Cerebellar nuclear complex (tissue), 1 donor: ENCODE data around the gene FHIT.
"Not testable (repeated sequence)": the region's sequence is repeated elsewhere in the genome, so short reads cannot be mapped to it uniquely, and the experiment has no call there.

Experiments
- DNase-seq, 2 experiments: peaks; one replicate each; lab custom pipeline; 2025; lab: John Stamatoyannopoulos, UW

The FHIT gene

DNA sequence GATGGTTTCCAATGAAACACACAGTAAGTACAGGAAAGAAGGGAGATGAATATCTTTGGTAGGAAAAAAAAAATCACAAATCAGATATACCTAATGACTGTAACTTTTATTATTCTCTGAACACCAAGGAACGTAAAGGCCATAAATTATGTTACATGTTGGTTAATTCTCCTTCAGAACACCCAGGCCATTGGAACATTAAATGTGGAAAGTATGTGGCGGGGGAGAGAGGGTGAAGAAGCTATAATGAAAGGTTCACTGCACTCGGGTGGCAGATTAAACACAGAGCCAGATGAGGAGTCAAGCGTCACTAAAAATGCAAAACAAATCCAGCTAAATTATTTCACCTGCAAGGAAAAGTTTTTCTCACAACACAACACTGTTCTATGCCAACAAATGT, 193.8 kb downstream of the FHIT start:
- DNase-seq: no peak

DNA sequence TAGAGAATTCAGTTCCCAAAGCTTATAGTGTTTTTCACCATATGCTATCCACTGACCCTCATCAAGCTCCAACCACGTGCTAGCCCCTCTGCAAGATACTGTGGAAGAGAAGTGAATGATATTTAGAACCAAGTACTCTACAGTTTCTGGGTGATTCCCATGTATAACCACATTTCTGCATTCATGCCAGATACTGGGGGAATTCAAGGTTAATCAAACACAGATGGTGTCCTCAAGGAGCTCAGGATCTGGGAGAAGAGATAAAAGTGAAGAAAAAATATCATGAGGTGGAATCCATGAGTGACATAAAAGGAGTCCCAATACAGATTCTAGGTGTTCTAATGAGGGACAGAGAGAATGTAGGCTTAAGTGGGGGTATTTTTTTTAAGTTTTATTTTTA, 195.8 kb downstream of the FHIT start:
- no peak for DNase-seq

DNA sequence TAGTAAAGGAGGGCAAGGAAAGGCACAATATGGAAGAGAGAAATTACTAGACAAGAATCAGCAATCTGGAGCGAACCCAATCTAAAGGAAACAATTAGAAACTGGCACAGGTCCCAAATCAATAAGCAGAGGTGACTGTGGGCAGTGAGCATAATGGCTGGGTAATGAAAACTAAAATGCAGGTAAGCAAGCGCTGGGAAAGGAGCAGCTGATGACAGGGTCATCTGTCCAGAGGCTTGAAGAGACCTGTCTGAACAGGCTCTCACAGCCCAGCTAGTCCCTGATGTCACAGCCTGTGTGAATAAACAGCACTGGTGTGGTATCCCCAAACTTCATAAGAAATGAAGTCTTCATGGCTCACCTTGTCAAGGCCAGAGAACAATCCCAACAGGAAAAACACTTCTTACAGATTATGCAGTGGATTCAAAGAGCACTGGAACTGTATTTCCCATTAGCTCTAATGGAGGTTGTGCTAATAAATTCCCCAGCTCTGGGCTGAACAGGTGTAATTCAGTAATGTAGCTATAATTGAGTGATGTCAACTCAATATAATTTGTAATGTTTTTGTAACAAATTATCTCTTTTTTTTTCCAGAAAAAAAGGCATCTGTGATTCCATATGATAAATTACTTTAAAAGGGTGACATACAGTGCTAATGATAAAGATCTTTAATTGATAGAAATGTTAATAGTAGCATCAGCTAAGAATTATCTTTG, 197.3 kb downstream of the FHIT start:
- no peak for DNase-seq

DNA sequence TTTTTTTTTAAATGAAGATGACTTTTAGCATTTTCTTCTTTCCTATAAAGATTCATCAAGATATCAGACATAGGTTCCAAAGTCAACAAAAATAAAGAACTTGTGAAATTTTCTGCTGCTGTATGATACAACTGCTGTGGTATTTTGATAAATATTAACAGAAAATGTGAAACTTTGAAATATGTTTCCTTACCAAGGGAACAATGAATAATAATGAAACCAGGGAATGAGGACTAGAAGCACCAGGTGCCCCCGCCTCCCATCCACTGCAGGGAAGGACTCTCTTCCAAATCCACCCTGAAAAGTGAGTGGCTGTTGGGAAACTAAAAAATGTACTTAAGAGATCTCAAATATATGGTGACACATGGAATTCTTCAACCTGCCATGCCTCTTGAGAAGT, 198.4 kb downstream of the FHIT start:
- DNase-seq: no peak

DNA sequence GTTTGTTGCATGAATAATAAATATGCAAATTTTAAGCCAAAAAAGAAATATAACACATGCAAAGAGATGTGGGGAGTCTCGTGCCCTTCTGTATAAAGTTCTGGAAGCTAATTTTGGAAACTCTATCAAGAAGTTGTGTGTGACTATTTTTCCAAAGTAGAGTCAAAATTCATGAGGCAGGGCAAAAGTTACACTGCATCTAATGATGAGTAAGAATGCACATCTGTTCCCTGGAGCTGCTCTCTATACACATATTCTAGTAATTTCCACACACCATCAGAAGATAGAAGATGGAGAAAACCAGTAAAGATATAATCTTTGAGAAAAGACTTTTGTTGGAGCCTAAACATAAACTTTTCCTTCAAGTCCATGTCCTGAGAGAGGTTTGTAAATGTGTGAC, 199.6 kb downstream of the FHIT start:
- no peak for DNase-seq

DNA sequence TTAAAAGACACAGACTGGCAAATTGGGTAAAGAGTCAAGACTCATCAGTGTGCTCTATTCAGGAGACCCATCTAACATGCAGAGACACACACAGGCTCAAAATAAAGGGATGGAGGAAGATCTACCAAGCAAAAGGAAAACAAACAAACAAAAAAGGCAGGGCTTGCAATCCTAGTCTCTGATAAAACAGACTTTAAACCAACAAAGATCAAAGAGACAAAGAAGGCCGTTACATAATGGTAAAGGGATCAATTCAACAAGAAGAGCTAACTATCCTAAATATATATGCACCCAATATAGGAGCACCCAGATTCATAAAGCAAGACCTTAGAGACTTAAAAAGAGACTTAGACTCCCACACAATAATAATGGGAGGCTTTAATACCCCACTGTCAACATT, 206.1 kb downstream of the FHIT start:
- not testable (repeated sequence) for DNase-seq

DNA sequence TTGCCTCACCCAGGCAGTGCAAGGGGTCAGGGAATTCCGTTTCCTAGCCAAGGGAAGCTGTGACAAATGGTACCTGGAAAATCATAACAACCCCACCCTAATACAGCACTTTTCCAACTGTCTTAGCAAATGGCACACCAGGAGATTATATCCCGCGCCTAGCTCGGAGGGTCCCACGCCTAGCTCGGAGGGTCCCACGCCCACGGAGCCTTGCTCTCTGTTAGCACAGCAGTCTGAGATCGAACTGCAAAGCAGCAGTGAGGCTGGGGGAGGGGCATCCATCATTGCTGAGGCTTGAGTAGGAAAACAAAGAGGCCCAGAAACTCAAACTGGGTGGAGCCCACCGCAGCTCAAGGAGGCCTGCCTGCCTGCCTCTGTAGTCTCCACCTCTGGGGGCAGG, 208.1 kb downstream of the FHIT start:
- DNase-seq: no peak

DNA sequence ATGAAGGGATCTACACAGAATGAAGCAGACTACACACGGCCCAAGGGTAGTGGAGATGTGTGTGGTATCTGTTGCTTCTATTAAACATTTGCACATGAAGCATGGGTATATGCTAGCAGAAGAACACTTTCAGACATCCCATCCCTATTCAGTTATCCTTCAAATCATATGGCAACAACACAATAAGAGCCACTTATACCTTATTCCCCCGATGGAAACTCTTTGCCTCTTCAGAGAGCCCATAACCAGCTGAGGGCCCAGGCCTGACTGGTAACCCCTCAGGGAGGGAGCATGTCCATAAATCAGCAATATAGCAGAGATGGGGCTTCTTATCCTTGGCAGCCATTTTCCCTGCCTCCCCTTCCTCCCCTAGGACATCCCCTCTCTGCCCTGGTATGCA, 210.6 kb downstream of the FHIT start:
- DNase-seq: no peak

DNA sequence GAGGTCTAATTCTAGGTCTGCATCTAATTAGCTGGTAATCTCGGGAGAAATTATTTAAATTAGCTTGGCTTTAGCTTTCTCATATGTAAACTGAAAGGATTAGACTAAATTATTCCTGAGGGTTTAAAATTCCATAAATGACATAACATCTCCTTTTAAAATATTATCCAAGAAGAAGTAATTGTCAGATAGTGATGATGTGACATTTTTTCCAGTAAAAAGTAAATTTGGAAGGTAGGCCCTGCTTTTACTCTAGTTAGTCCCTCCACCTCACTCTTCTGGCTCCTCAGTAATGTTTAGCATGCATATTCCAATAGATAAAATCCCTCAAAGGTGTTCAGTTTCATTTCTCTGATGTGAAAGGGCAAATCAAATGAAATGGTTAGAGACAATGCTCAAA, 215.7 kb downstream of the FHIT start:
- no peak for DNase-seq

DNA sequence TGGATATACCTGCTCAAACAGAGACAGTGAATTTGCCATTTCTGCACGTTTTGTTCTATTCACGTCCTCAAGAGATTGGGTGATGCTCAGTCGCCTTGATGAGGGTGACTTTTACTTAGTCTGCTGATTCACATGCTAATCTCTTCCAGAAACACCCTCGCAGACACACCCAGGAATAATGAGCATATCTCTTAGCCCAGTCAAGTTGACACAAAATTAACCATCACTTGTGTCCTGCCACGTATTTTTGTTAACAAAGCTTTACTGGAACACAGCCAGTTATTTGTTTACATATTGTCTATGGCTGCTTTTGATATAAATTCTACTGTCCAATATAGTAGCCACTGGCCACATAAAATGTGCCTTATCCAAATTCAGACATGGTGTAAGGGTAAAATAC, 218.3 kb downstream of the FHIT start:
- no peak for DNase-seq

DNA sequence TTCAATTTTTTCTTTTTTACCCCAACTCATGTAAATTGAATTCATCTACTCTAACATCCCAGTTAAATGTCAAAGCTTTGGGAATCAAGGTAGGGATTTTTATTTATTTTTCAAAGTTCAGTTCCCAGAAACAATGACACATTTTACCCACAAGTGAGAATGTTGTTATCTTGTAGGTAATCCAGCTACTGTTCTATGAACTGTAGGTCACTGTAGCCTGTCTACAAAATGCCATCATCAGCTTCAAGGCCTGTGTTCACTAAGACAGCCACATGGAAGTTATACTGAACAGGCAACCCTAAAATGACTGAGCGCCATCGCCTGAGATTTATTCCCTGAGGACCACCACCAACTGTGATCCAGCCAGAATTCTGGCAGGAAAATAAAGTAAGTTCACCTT, 219.7 kb downstream of the FHIT start:
- DNase-seq: no peak

DNA sequence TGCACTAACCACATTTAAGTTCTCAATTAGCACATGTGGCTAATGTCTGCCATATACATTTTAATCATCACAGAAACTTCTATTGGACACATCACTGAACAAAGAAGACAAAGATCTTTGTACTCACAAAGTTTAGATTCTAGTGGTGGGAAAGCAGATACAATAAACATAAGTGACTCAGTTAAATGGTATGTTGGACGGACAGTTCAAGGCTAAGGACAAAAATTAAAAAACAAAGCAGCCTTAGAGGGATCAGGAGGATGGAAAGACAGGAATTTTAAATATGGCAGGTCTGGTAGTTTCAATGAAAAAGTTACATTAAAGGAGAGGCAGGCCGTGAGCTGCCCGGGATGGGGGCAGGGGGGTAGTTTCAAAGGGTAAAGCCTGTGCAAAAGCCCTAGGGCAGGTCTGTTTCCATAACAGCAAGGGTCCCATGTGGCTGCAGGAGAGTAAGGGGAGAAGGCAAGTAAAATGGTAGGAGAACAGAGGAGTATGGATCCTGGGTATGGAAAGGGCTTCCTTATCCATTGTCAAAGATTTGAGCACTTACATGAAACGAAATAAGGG, 220.7 kb downstream of the FHIT start:
- no peak for DNase-seq

DNA sequence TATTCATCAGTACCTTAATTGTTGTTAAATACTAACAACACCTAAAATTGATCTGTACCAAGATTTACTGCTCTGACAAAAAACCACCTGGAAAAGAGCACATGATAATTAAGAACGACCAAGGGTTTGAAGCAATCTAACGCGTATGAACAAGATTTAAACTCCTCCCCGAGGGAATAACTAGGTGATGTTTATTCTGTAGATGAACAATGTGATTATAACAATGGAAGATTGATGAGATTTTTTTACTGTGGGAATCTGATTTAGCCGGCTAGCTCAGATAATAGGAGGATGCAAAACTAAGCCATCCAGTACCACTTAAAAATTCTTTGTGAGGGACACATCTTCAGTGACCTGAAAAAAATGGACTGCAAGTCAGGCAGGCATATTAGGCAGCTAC, 222.1 kb downstream of the FHIT start:
- DNase-seq: no peak

DNA sequence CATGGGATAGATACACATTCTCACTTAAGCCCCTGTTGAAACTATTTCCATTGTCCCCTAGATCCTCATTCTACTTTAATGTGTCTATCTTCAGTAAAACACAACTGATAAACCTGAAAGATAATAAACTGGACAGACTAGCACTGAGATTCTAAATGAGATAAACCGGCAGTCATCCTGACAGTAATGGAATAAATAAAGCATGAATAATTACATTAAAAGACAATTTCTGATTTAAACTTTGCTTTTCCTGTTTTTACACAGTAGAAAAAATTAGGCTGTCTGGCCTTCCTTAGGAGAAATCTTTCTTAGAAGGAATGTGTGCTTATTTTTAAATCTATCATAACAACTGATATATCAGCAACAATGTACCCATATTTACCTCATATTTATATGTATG, 232.4 kb downstream of the FHIT start:
- no peak for DNase-seq

DNA sequence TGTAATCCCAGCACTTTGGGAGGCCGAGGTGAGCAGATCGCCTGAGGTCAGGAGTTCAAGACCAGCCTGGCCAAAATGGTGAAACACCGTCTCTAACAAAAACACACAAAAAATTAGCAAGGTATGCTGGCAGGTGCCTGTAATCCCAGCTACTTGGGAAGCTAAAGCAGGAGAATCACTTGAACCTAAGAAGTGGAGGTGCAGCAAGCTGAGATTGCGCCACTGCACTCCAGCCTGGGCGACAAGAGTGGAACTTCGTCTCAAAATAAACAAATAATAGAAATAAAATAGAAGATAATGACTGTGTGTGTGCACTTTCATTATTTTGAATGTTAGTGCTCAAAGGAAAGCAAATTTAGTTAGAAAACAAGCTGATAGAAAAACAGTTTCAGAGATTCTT, 234.2 kb downstream of the FHIT start:
- not testable (repeated sequence) for DNase-seq

DNA sequence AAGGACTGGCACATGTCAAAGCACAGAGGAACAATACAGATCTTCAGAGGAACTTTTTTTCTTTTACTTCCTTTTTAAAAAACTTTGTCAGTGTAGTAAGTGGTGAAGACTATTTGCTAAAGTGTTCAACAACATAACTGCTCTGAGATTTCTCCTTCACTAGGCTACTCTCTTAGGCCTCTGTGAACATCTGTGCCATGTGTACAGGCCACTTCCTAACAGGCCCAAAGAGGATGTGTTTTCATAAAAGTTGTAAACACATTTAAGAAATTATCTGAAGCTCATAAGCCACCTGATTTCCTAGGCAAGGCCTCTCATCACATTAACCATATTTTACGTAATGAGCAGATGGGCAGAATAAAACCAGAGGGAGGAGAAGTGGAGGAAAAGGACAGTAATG, 235.4 kb downstream of the FHIT start:
- DNase-seq: no peak

DNA sequence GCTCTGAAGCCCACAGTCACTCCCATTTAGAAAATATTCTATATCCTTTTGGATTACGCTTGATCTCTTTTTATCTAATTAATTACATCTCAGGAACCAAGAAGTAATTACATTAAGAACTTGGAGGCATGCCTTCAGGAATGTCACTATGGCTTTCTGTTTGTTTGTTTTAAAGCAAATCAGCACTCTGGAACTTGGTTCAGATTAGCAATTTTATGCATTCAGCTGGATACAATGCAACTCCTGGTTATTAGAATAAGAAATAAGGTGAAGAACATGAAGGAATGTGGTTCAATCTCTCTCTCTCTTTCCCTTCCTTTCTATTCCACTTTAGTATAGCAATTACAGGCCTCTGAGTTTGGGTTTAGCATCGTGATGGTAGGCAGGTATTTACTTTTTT, 235.8 kb downstream of the FHIT start:
- DNase-seq: no peak

DNA sequence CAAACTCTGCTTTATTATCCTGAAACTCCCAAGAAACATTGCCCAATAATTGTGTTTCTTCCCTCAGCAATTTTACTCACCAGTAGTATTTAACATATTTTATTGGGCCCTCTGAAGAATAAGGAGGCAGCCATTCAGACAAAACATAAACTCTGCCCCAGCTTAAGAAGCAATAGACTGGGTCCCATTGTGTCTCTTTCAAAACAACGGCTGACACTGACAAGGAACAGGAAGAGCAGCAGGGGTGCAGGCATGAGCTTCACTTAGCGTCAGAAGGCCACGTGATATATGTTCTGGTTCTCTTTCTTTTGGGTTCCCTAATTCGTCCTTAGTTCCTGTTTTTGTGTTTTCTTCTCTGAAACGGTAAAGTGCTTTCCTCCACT, 242.3 kb downstream of the FHIT start:
- no peak for DNase-seq

DNA sequence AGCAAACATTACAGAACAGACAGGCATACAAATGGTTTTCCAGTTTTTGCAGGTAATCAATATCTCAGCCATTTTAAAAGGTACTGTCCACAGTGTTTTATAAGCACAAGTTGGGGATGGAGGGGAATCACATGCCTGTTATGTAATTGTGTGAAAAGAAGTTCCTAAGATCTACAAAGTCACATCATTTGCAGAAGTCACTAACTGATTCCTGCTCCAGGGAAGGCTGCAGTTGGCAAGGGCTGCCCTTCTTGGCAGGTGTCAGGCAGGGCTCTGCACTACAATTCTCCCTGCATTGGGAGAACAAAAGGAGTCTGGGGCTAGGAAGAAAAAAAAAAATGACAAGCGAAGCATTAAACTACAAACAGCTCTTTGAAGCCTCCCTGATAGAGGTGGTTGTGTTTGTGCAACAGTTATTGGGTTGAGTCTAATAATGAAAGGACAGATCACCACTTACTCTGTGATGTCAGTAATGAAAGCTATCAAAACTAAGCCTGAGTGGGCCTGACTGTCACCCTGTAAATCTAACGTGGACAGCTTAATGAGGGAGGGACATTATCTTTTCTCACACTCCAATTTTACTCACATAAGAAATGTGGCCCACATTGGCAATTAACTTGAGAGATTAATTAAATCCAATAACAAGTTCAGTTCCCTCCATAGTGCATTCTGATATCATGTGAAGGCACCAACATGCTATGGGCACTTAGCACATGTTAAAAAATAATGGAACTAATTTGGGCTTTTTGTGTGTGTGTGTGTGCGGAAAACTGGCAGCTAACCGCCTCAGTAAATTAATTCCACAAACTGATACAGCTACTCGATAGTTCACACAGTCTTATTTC, 242.9 kb downstream of the FHIT start:
- no peak for DNase-seq

DNA sequence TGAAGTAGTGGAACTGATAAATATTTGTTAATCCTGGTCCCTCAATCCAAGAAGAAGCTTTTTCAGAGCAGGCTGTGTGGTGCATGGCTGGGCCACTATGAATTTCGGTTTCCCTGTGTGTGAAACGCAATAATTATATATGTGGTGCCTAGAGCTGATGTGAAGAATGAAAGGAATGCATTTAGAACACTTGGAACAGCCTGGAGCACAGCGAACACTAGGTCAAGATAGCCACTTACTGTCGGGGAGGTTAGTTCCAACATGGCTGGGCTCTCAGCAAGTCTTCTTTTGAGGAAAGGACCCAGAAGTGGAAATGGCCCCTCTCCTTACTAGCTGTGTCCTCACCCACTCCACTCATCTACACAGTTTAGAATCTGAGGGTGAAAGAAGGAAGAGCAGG, 245.7 kb downstream of the FHIT start:
- DNase-seq: no peak

DNA sequence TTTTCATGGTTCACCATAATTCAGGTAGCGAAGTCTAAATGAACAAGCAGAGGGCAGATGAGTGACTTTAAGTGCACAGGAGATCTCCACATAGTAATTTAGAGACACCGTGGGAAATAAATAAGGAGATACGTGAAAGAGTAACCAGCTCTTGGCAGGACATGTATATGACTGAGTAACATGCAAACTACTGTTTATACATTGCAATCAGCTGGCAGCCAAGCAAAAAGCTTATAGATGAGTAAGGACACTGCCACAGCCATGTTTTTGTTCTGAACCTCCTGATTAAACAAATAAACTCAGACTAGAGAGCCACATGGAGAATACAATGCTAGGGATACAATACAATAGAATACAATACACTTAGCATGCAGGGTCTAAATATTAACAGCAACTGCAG, 252.4 kb downstream of the FHIT start:
- DNase-seq: no peak

DNA sequence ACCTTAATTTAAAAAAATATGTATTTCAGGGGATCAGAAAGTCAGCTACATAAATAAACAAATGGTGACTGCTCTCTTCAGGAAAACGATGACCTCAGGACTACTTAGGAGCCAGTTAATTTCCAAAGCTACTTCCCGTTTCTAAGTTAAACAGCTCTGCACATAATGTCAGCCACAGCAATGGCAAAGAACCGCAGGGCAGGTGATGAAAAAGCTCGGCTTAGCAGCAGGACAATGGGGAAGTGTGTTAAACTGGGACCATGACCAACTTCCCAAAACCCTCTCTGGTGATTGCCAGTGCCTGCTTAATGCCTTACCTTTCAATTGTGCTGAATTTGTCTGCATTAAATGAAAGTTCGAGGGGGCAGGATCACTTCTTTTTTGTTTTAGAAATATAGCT, 258.9 kb downstream of the FHIT start:
- DNase-seq: no peak

DNA sequence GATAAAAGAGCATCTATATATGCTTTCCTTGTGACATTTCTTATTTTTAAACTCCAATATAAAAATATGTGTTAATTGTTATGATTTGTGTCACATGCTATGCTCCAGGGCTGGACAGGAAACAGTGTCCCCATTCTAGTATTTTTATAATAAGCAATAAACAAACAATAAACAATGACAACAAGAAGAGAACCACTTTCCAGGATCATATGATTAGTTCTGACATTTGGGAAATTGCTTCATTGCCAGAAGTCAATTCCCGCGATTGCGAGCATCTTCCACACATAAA, 260.9 kb downstream of the FHIT start:
- no peak for DNase-seq
